HEK293T (cell line): ENCODE measurements around the gene CCDC97.

Source experiments
- ARNT ChIP-seq: fragments of 450-650 bp; IDR thresholded peaks from 2 replicates; pipeline ENCODE4 v1.6.1; 2017; ENCODE audit warnings: mild to moderate bottlenecking
- BHLHE40 ChIP-seq: fragments of 450-650 bp; IDR thresholded peaks from 2 replicates; pipeline ENCODE4 v1.6.1; 2016; ENCODE audit warnings: mild to moderate bottlenecking, moderate library complexity, borderline replicate concordance
- CTBP1 ChIP-seq: fragments of 450-650 bp; IDR thresholded peaks from 2 replicates; pipeline ENCODE4 v1.6.1; 2016; ENCODE audit warnings: borderline replicate concordance
- ELF4 ChIP-seq: fragments of 450-650 bp; IDR thresholded peaks from 2 replicates; pipeline ENCODE4 v1.6.1; 2017; ENCODE audit warnings: antibody characterized with exemption
- FOXA1 ChIP-seq: fragments of 450-650 bp; IDR thresholded peaks from 2 replicates; pipeline ENCODE4 v1.6.1; 2016; ENCODE audit warnings: mild to moderate bottlenecking
- FOXK2 ChIP-seq: fragments of 450-650 bp; IDR thresholded peaks from 2 replicates; pipeline ENCODE4 v1.6.1; 2016; ENCODE audit warnings: mild to moderate bottlenecking
- FOXM1 ChIP-seq: fragments of 450-650 bp; IDR thresholded peaks from 2 replicates; pipeline ENCODE4 v1.6.1; 2017; ENCODE audit warnings: mild to moderate bottlenecking, borderline replicate concordance
- LEF1 ChIP-seq: fragments of 450-650 bp; IDR thresholded peaks from 2 replicates; pipeline ENCODE4 v1.6.1; 2017; ENCODE audit warnings: mild to moderate bottlenecking, borderline replicate concordance
- NFRKB ChIP-seq: fragments of 450-650 bp; IDR thresholded peaks from 2 replicates; pipeline ENCODE4 v1.6.1; 2016; ENCODE audit warnings: mild to moderate bottlenecking, moderate library complexity
- PKNOX1 ChIP-seq: fragments of 450-650 bp; IDR thresholded peaks from 2 replicates; pipeline ENCODE4 v1.6.1; 2016
- SP1 ChIP-seq: fragments of 450-650 bp; IDR thresholded peaks from 2 replicates; pipeline ENCODE4 v1.6.1; 2017
- SUZ12 ChIP-seq: fragments of 450-650 bp; IDR thresholded peaks from 2 replicates; pipeline ENCODE4 v1.6.1; 2016; ENCODE audit warnings: mild to moderate bottlenecking
- TARDBP ChIP-seq: fragments of 450-650 bp; IDR thresholded peaks from 2 replicates; pipeline ENCODE4 v1.6.1; 2016
- ZNF384 ChIP-seq: fragments of 450-650 bp; IDR thresholded peaks from 2 replicates; pipeline ENCODE4 v1.6.1; 2016

GRCh38 chr19:41274802-41275201 is 35.2 kb upstream of the CCDC97 start:
- TF ChIP-seq FOXM1 (no peak), SP1 (no peak), FOXA1 (no peak), PKNOX1 (no peak), ELF4 (no peak), TARDBP (no peak), SUZ12 (no peak), BHLHE40 (no peak), NFRKB (no peak), FOXK2 (no peak), ZNF384 (no peak), ARNT (no peak), CTBP1 (no peak), LEF1 (no peak)
